ENCODE results near the gene GBP1.
"Not testable (repeated sequence)": the region's sequence is repeated elsewhere in the genome, so short reads cannot be mapped to it uniquely, and the experiment has no call there.

Gene GBP1

DNA sequence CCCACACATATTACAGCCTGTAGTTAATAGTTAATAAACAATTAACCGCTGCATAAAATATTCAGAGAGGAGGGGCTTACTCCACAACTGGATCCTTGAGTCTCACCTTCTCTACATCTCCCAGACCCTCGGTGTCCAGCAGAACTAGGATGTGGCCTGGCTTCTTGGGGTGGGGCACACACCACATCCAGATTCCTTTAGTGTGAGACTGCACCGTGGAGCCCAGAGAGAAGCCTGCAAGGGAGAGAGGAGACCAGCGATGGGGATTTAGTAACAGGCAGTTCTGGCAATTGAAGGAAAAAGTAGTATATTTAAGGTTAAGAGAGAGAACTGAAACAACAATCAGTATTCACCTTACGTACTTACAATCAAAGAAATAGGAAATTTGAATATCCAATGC lies 4.9 kb downstream of the GBP1 start:
- in situ Hi-C loops (cut with MboI; ENCODE audit: low sequenced_read_pairs), result no loop called here

- in situ Hi-C loops (cut with MboI; ENCODE audit: low sequenced_read_pairs), result no loop called here
Observed at GRCh38 chr1:89051955-89052312, 13.1 kb downstream of the GBP1 start.

GRCh38 chr1:89051300-89051954 lies 13.6 kb downstream of the GBP1 start:
- in situ Hi-C loops (cut with MboI; ENCODE audit: low sequenced_read_pairs), result no loop called here

DNA sequence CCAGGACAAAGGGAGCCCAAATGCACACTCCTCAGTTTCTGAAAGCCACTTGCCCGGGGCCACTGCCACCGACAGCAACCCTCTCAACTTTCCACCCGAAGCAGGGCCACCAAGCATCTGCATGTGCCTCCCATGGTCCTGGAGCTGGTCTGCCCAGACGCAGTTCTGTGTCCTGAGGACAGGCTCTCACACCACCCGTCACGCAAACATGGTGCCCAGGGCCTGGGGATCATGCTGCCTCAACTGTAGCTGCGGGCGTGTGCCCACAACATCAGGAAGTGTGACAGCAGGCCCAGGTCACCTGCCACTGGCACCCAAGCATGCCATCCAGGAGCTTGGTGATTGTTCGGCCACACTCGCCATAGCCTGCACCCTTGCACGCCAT lies 14.4 kb downstream of the GBP1 start:
- in situ Hi-C loops (cut with MboI; ENCODE audit: low sequenced_read_pairs), result no loop called here

GRCh38 chr1:89049901-89050648 lies 14.9 kb downstream of the GBP1 start:
- in situ Hi-C loops (cut with MboI; ENCODE audit: low sequenced_read_pairs), result not testable (repeated sequence)

- in situ Hi-C loops (cut with MboI; ENCODE audit: low sequenced_read_pairs), result not testable (repeated sequence)
Observed at GRCh38 chr1:89049187-89049586, 15.8 kb downstream of the GBP1 start.

DNA sequence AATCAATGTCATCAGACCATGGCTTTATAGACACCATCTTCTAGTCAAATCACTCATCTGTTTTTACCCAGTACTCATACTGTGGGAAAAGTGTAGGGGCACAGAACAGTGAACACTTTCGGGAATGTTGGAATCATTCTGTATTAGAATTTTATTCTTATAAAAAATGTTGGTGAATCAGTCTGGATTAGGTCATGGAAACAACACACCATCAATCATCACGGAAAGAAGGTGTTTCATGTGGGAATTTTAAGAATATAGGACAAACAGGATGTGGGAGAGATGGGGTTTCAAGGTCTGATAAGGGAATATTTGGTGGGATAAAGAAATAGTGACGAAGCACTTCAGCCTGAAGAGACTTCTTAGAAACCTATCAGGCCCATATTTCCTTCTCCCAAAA lies 17.3 kb downstream of the GBP1 start:
- in situ Hi-C loops (cut with MboI; ENCODE audit: low sequenced_read_pairs), result no loop called here

DNA sequence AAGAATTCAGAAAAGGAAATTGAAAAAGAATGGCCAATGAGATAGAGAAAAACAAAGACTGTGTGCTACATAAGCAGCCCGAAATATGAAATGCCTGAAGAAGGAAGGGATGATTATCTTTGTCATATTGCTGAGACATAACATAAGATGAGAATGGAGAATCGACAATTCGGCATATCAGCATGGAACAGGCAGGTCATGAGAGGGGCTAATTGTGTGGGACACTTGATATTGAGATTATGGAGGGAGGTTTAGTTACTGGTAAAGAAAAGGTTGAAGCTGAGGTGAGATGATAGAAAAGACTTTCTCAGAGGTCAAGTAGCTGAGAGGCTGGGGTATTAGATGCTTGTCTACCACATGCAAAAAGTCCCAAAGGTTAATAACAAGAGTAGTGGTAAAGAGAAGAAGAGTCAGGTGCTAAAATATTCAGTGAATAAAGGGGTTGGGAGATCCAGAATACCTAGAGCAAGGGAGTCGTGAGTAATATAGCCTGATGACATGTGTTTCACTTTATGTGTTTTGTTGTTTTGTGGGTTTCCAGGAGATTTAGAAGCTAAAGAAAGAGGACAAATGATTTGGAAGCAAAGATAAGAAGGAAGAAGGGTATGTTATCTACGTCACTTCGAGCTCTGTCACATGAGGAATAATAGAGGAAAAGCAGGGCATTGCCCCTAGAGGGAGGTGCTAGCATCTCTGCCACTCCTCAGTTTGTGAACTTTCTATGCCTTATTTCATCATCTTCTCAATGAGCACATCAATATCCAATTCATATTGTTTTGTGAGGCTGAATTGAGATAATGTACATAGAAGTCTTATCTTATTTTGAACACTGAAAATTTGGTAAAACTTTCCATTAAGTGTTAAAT lies 18.5 kb downstream of the GBP1 start:
- in situ Hi-C loops (cut with MboI; ENCODE audit: low sequenced_read_pairs), result not testable (repeated sequence)

DNA sequence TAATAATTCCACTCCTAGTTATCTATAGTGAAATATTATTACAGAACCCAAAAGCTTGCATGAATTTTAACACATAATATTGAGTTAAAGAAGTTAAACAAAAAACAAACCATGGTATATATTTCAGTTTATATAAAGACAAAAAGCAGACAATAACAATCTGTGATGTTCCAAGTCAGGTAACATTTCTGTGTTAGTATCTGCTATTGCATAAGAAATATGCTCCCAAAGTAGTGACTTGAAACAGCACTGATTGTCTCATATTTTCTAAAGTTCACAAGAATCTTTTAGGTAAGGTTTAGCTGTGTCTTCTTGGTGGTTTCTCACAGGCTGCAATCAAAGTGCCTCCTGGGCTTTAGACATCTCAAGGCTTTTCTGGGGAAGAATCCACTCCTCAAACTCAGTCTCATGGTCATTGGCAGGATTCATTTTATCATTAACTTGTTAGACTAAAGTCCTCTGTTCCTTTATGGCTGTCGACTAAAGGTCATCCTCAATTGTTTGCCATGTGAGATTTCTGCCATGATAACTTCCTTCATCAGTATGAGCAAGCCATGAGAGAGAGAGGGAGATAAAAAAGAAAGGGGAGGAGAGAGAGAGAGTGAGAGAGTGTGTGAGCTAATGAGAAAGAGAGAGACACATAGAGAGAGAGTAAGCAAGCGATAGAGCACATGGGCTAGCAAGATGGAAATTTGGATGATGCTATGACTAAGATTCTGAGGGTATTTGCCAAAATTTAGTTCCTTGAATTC lies 19.9 kb downstream of the GBP1 start:
- in situ Hi-C loops (cut with MboI; ENCODE audit: low sequenced_read_pairs), result no loop called here

DNA sequence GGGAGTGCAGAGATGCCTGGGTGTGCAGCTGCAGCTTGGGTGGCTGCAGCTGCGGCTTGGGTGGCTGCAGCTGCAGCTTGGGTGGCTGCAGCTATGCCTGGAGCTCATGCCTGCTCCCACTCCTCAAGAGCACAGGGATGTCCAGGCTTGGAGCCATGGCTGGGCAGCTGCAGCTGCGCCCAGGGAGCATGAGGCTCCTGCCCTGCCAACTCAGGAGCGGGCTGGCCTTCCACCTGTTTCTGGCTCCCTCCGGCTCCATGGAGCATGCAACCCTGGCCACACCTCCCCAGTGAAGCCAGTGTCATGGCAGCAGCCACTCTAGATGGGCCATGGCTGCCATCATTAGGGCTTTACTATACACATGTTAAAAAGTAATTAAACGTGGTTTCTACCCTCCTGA lies 21.1 kb downstream of the GBP1 start:
- in situ Hi-C loops (cut with MboI; ENCODE audit: low sequenced_read_pairs), result no loop called here

- in situ Hi-C loops (cut with MboI; ENCODE audit: low sequenced_read_pairs), result no loop called here
Observed at GRCh38 chr1:89042491-89042890, 22.5 kb downstream of the GBP1 start.

- in situ Hi-C loops (cut with MboI; ENCODE audit: low sequenced_read_pairs), result no loop called here
Observed at GRCh38 chr1:89041721-89042120, 23.3 kb downstream of the GBP1 start.

GRCh38 chr1:89041119-89041641 lies 23.8 kb downstream of the GBP1 start:
- in situ Hi-C loops (cut with MboI; ENCODE audit: low sequenced_read_pairs), result no loop called here

GRCh38 chr1:89040315-89040626 lies 24.7 kb downstream of the GBP1 start:
- in situ Hi-C loops (cut with MboI; ENCODE audit: low sequenced_read_pairs), result no loop called here

- in situ Hi-C loops (cut with MboI; ENCODE audit: low sequenced_read_pairs), result no loop called here
Observed at GRCh38 chr1:89037186-89037585, 27.8 kb downstream of the GBP1 start.

DNA sequence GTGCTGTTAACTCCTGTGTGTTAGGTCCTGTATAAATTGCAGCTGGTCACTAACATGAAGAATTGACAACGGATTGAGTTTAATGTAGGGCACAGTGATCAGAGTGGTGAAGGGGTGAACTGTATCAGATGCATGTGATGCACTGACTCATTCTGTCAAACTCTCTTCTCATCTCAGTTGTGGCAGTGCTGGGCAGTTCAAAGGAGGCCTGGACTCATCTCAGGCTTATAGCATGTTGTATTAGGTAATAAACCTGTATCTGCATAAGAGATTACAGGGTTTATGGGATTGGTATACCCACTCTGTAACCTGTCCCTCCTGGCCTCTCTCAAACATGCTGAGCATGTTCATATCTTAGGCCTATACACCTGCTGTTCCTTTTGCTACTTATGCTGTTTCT lies 29.9 kb downstream of the GBP1 start:
- in situ Hi-C loops (cut with MboI; ENCODE audit: low sequenced_read_pairs), result no loop called here

DNA sequence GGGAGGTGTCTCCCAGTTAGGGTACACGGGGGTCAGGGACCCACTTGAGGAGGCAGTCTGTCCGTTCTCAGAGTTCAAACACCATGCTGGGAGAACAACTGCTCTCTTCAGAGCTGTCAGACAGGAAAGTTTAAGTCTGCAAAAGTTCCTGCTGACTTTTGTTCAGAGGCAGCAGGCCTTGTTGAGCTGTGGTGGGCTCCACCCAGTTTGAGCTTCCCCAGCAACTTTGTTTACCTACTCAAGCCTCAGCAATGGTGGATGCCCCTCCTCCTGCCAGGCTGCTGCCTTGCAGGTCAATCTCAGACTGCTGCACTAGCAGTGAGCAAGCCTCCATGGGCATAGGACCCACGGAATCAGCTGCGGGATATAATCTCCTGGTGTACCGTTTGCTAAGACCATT lies 31.0 kb downstream of the GBP1 start:
- in situ Hi-C loops (cut with MboI; ENCODE audit: low sequenced_read_pairs), result not testable (repeated sequence)

DNA sequence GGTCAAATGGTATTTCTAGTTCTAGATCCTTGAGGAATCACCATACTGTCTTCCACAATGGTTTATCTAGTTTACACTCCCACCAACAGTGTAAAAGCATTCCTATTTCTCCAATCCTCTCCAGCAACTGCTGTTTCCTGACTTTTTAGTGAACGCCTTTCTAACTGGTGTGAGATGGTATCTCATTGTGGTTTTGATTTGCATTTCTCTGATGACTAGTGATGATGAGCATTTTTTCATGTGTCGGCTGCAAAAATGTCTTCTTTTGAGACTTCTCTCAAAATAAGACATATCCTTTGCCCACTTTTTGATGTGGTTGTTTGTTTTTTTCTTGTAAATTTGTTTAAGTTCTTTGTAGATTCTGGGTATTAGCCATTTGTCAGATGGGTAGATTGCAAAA lies 36.0 kb downstream of the GBP1 start:
- in situ Hi-C loops (cut with MboI; ENCODE audit: low sequenced_read_pairs), result not testable (repeated sequence)

GRCh38 chr1:89025928-89026327 lies 39.1 kb downstream of the GBP1 start:
- in situ Hi-C loops (cut with MboI; ENCODE audit: low sequenced_read_pairs), result no loop called here

DNA sequence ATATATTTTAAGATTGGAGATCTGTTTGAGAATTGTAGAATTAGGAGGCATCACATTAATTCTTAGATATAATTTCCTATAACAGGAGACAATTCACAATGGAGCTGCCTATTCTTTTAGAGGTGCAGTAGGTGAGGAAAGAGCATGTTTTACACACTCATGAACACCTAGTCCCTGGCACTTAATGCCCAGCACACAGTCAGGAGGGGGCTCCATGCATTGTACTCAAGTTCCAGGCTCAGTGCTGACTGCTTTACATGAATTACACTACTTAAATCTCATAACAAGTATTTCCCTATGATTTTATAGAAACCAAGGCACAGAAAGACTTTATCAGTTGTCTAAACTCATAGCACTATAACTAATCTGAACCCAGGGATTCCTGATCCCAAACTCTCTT lies 42.0 kb downstream of the GBP1 start:
- in situ Hi-C loops (cut with MboI; ENCODE audit: low sequenced_read_pairs), result no loop called here

Data from hTERT RPE-1 (cell line).